Activated CD8-positive, alpha-beta T cell treated with anti-CD3 and anti-CD28 coated beads for 36 hours (primary cell): ENCODE results near the gene NFYA. TPM values are rescaled to one million over a fixed set of nuclear protein-coding genes. Genes with fewer than 3 reads are reported as not detected.

Experiments used
- ATAC-seq: fragments of 200-7000 bp; cut with Tn5 transposase; one replicate; pipeline ENCODE4 v1.10.0; 2021; ENCODE audit warnings: mild to moderate bottlenecking, moderate library complexity
- CTCF ChIA-PET: fragments of 350-600 bp; sonication (Branson Sonifier 250); formaldehyde crosslinking; loops from one replicate; lab custom pipeline; 2021; ENCODE audit warnings: antibody characterized with exemption; lab: Charles Lee
- POLR2A ChIA-PET: fragments of 350-600 bp; sonication (Branson Sonifier 250); formaldehyde crosslinking; loops from one replicate; lab custom pipeline; 2021; ENCODE audit warnings: antibody characterized with exemption; lab: Charles Lee
- DNase-seq: peaks from one replicate; pipeline ENCODE4 v3.0.0-alpha.2; 2020
- H3K27ac Mint-ChIP-seq: one replicate; pipeline ENCODE4 v1.8.0; 2021; ENCODE audit warnings: mild to moderate bottlenecking, mixed read lengths
- H3K27me3 Mint-ChIP-seq: one replicate; pipeline ENCODE4 v1.8.0; 2021; ENCODE audit warnings: mixed read lengths
- H3K36me3 Mint-ChIP-seq: one replicate; pipeline ENCODE4 v1.8.0; 2021; ENCODE audit warnings: low read depth, mixed read lengths
- H3K4me1 Mint-ChIP-seq: one replicate; pipeline ENCODE4 v1.8.0; 2021; ENCODE audit warnings: low read depth, mixed read lengths
- H3K4me3 Mint-ChIP-seq: one replicate; pipeline ENCODE4 v1.8.0; 2021; ENCODE audit warnings: mild to moderate bottlenecking, moderate library complexity, mixed read lengths
- H3K9me3 Mint-ChIP-seq: one replicate; pipeline ENCODE4 v1.8.0; 2021; ENCODE audit warnings: mixed read lengths
- intact Hi-C: fragments of 100-400 bp; cut with micrococcal nuclease; formaldehyde crosslinking; loops from one replicate; pipeline ENCODE4 v1.10.0; 2022
- total RNA-seq, 2 experiments: library from RNA; stranded (reverse); gene quantifications; one replicate each; pipeline ENCODE4 v1.2.3, GENCODE V29; 2021
- TF ChIP-seq, protein P1 (sequence below): fragments of 200-600 bp; IDR thresholded peaks from one replicate; pipeline ENCODE4 v1.8.0; 2022; ENCODE audit warnings: antibody characterized with exemption, mild to moderate bottlenecking

The NFYA gene
- total RNA-seq, 2 experiments from 2014 or later, result 30.7 to 31.1 TPM

DNA sequence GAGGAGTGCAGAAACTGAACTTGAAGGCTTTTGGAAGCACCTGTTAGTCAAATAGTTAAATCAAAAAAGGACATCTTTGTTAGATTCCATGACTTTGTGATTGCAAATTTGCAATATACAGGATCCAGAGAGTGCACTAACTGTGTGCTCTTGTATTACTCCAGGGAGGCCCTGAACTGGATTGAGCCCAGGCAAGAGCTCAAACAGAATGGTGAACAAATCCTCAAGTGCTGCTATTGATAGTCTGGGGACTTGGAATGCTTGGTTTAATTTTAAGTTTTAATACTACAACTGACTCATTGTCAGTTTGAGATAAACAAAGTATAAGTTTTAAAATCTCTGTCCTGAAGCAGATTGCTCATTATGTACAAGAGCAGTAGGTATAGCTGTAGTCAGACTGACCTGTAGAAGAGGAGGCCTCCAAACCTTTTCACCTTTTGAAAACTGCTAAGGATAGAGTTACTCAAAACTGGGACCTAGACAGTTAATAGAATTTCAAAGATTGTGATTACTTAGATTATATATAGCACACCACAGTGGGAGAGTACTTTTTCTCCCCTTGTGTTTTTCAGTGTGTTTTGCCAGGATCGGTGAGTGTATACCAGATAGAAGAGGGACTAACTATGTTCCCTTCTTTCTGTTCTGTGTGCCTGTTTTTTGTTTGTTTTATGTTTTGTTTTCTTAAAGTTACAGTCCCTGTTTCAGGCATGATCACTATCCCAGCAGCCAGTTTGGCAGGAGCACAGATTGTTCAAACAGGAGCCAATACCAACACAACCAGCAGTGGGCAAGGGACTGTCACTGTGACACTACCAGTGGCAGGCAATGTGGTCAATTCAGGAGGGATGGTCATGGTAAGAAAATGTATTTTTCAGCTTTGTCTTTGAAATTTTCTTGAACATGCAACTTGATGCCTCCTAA is 18.3 kb downstream of the NFYA start:
- Mint-ChIP-seq H3K27ac (peak overlapping the region; percentile 13), H3K9me3 (no peaks in the 10 kb centered on the region), H3K4me1 (no peaks in the 10 kb centered on the region), H3K4me3 (no peak overlapping the region), H3K27me3 (no peaks in the 10 kb centered on the region), H3K36me3 (peaks cover 51% of the 10 kb centered on the region)
- no peak for DNase-seq
- ChIA-PET POLR2A (interaction anchor here (0.8 to 1.2 kb wide), 3 partner anchors 52 to 228 kb away, joined by 3 to 4 read pairs (median 3); no protein-coding TSS in a partner anchor), CTCF (interaction anchor here (0.8 to 2.8 kb wide), 8 partner anchors 11 to 277 kb away, joined by 3 to 11 read pairs (median 6); no protein-coding TSS in a partner anchor)
- no peak for ATAC-seq
- TF ChIP-seq, protein P1, sequence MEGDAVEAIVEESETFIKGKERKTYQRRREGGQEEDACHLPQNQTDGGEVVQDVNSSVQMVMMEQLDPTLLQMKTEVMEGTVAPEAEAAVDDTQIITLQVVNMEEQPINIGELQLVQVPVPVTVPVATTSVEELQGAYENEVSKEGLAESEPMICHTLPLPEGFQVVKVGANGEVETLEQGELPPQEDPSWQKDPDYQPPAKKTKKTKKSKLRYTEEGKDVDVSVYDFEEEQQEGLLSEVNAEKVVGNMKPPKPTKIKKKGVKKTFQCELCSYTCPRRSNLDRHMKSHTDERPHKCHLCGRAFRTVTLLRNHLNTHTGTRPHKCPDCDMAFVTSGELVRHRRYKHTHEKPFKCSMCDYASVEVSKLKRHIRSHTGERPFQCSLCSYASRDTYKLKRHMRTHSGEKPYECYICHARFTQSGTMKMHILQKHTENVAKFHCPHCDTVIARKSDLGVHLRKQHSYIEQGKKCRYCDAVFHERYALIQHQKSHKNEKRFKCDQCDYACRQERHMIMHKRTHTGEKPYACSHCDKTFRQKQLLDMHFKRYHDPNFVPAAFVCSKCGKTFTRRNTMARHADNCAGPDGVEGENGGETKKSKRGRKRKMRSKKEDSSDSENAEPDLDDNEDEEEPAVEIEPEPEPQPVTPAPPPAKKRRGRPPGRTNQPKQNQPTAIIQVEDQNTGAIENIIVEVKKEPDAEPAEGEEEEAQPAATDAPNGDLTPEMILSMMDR, result no peak
- intact Hi-C loops, result no loop called here

DNA sequence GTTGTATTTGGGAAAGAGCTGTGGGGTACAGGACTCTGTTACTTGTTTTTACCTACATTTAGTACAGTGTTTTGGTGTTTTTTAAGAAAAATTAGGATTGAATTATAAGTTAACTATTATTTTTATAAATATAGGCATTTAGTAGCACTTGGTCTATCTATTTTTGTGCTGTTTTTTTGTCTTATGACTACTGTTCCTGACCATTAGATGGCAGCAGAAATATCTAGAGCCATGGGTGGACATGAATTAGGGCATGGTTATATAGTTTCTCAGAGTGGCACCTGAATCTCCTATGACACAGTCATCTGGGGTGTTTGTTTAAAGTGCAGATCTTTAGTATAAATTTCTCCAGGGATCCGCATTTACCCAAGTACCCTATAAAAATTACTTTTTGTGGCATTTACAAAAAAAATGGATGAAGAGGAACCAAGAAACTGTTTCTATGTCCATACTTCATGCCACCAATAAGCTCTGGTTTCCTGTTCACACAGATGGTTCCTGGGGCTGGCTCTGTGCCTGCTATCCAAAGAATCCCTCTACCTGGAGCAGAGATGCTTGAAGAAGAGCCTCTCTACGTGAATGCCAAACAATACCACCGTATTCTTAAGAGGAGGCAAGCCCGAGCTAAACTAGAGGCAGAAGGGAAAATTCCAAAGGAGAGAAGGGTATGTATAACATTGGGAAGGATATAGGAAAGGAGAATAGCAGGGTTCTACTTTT is 19.8 kb downstream of the NFYA start:
- CTCF ChIA-PET, result interaction anchor here (0.8 to 2.8 kb wide), 11 partner anchors 9 to 276 kb away, joined by 3 to 14 read pairs (median 6); no protein-coding TSS in a partner anchor
- intact Hi-C loops, result no loop called here
- TF ChIP-seq, protein P1, result peak; percentile 45
- Mint-ChIP-seq H3K27ac (no peak overlapping the region), H3K36me3 (peaks cover 60% of the 10 kb centered on the region), H3K9me3 (no peaks in the 10 kb centered on the region), H3K27me3 (no peaks in the 10 kb centered on the region), H3K4me3 (no peak overlapping the region), H3K4me1 (no peaks in the 10 kb centered on the region)
- DNase-seq (no peak), ATAC-seq (peak; percentile 47)
- POLR2A ChIA-PET, result interaction anchor here (1.0 to 1.2 kb wide), 2 partner anchors 97 to 227 kb away, joined by 3 read pairs; no protein-coding TSS in a partner anchor

DNA sequence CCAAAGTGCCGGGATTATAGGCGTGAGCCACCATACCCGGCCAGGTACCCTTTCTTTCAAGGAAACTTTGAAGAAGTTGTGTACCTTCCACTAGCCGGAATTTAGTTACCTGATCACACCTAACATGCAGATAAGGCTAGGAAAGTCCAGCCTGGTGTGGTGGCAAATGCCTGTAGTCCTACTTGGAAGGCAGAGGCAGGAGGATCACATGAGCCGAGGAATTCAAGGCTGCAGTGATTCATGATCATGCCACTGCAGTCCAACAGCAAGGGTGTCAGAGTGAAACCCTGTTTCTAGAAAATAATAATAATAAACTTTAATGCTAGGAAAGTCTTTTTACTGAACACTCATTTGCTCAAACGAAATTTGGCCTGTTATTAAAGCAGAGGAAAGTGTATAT is 21.0 kb downstream of the NFYA start:
- H3K36me3 Mint-ChIP-seq, result peaks cover 64% of the 10 kb centered on the region
- CTCF ChIA-PET, result interaction anchor here (2.2 to 2.8 kb wide), 3 partner anchors 10 to 241 kb away, joined by 6 to 11 read pairs (median 11); no protein-coding TSS in a partner anchor
- ATAC-seq, result no peak
- intact Hi-C loops, result no loop called here
- H3K27ac Mint-ChIP-seq, result no peak overlapping the region
- peaks cover 3% of the 10 kb centered on the region for H3K4me1 Mint-ChIP-seq
- DNase-seq, result no peak
- TF ChIP-seq, protein P1, result no peak
- no peaks in the 10 kb centered on the region for H3K27me3 Mint-ChIP-seq
- POLR2A ChIA-PET, result no interaction called here
- no peaks in the 10 kb centered on the region for H3K9me3 Mint-ChIP-seq
- no peak overlapping the region for H3K4me3 Mint-ChIP-seq

DNA sequence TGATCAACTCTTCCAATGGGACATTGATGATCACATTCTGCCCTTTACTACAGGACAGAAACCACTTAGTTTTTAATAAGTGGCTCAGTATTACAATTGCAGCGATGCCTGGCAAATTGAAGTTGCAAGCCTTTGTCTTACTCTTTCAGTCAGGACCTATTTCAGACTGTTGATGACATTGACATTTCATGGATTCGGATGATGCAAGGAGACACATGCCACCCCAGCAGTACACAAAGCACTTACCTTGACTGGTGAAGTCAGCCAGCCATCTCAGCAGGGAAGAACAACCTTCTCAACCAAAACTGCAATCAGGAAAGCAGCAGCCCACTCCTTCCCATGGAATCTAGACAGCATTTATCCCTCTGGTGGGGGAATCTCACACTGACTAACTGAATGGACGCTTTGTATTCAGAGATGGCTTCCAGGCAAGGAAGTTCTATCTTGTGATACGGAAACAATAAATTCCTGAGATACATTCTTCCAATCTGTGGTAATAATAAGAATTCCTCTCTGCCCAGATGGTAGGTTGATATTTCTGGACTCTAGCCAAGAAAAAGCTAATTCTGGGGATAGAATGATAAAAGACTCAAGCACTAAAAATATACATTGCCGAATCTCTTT is 24.8 kb downstream of the NFYA start:
- H3K4me1 Mint-ChIP-seq, result peaks cover 7% of the 10 kb centered on the region
- no peaks in the 10 kb centered on the region for H3K9me3 Mint-ChIP-seq
- H3K36me3 Mint-ChIP-seq, result peaks cover 63% of the 10 kb centered on the region
- ATAC-seq (no peak), DNase-seq (no peak)
- H3K4me3 Mint-ChIP-seq, result no peak overlapping the region
- no peaks in the 10 kb centered on the region for H3K27me3 Mint-ChIP-seq
- intact Hi-C loops, result no loop called here
- ChIA-PET POLR2A (interaction anchor here (1.1 kb wide), 1 partner anchor 68 kb away, joined by 3 read pairs; no protein-coding TSS in a partner anchor), CTCF (no interaction called here)
- H3K27ac Mint-ChIP-seq, result no peak overlapping the region
- TF ChIP-seq, protein P1, result no peak
